Lower leg skin (tissue), 3 donors: Measurements from ENCODE around the gene RNPEP.

ENCODE experiments used
- CTCF ChIP-seq, 3 donors: fragments of 450-650 bp; IDR thresholded peaks; one replicate each; pipeline ENCODE4 v1.5.1; 2016; ENCODE audit warnings: antibody characterized with exemption in 3 of 3, mild to moderate bottlenecking in 3 of 3, moderate library complexity in 2 of 3
- POLR2A ChIP-seq, 2 donors: fragments of 450-650 bp; IDR thresholded peaks; one replicate each; pipeline ENCODE4 v1.6.1; 2016 to 2017; ENCODE audit warnings: antibody characterized with exemption in 2 of 2, mild to moderate bottlenecking in 1 of 2, moderate library complexity in 1 of 2

GRCh38 chr1:202023001-202023433, 40.6 kb downstream of the RNPEP start:
- TF ChIP-seq CTCF (IDR thresholded peaks at IDR 0.05) (no peak), POLR2A (IDR thresholded peaks at IDR 0.05) (no peak)
